Ovary (tissue), 9 donors: ENCODE results near the gene SCAPER. TPM values are rescaled to one million over a fixed set of nuclear protein-coding genes. Genes with fewer than 3 reads are reported as not detected.

Experiments
- DNase-seq, 5 donors: peaks; one replicate each; pipeline ENCODE4 v3.0.0-alpha.2; 2019 to 2020
- H3K27ac ChIP-seq, 2 donors: fragments of 200-600 bp; one replicate each; pipeline versions ENCODE4 v1.5.1 to v1.8.0; 2019 to 2022
- H3K27me3 ChIP-seq: fragments of 200-600 bp; one replicate; pipeline ENCODE4 v1.8.0; 2022
- H3K36me3 ChIP-seq: fragments of 200-600 bp; sonication (generic); one replicate; pipeline ENCODE4 v1.5.1; 2019
- H3K4me1 ChIP-seq: one replicate; pipeline ENCODE4 v1.8.1; 2013; ENCODE audit warnings: mild to moderate bottlenecking, moderate library complexity; ENCODE audit not compliant: insufficient read depth
- H3K4me3 ChIP-seq: fragments of 200-600 bp; sonication (generic); one replicate; pipeline ENCODE4 v1.5.1; 2017
- H3K9me3 ChIP-seq, 2 donors: fragments of 200-600 bp in 1 of 2; sonication (generic) in 1 of 2; one replicate each; pipeline versions ENCODE4 v1.5.1 to v1.8.1; 2013 to 2019; ENCODE audit warnings: mild to moderate bottlenecking in 1 of 2, moderate library complexity in 1 of 2
- CTCF ChIP-seq, 3 donors: fragments of 450-650 bp in 2 of 3; fragments of 200-600 bp in 1 of 3; IDR thresholded peaks; one replicate each; pipeline versions ENCODE4 v1.5.1 to v1.8.0; 2016 to 2022; ENCODE audit warnings: antibody characterized with exemption in 3 of 3, mild to moderate bottlenecking in 1 of 3
- EP300 ChIP-seq: sonication (generic); formaldehyde crosslinking; IDR thresholded peaks from one replicate; pipeline ENCODE4 v1.6.1; 2017; ENCODE audit warnings: antibody characterized with exemption
- POLR2A ChIP-seq: fragments of 450-650 bp; IDR thresholded peaks from one replicate; pipeline ENCODE4 v1.6.1; 2017; ENCODE audit warnings: antibody characterized with exemption, mild to moderate bottlenecking, moderate library complexity
- WGBS, 3 donors: extraction: QIAGEN DNeasy Blood & Tissue Kit in 1 of 3; methylation state at CpG; one replicate each; pipeline versions ENCODE4 v1.1.5 to v1.1.7; 2013 to 2017; 5-methylcytosine and 5-hydroxymethylcytosine counted together
- intact Hi-C, 4 donors: fragments of 100-400 bp; cut with DNase I; formaldehyde crosslinking; loops; one replicate each; pipeline versions ENCODE4 v1.11.0 to v1.15.1; 2022 to 2023
- polyA plus RNA-seq, 2 donors: library from polyadenylated mRNA; stranded (reverse); fragments of 200-250 nt in 1 of 2; fragments of 350-450 nt in 1 of 2; fragmentation: Illumina TruSeq in 1 of 2; extraction: RNeasy Lipid Tissue Mini Kit (QIAGEN cat#74804) in 1 of 2; gene quantifications; one replicate each; pipeline ENCODE4 v1.2.3, GENCODE V29; 2013 to 2014
- total RNA-seq, 7 donors: library from RNA; depleted of rRNA in 2 of 7; stranded (reverse); fragments of >200 nt in 2 of 7; fragmentation: NEBNext Ultra II Directional in 3 of 7; extraction: Animal tissue kit (Norgen Biotek cat#: 25700) in 3 of 7; gene quantifications; one replicate each; pipeline versions ENCODE4 v1.1.0 to v1.2.4, GENCODE V29; 2016 to 2023
- donor health status: DM: no; HTN: no; CAD: no; lungs with moderate emphysema.
- donor health status: DM: no; HTN: no; CAD: no.
- donor health status: Bipolar disorder and iron deficiency.
- donor health status: DM: yes; HTN: yes; CAD: no.
- donor health status: DM: no; HTN: no; CAD: no.
- donor health status: DM: yes; HTN: yes; CAD: no.

The SCAPER gene
- total and polyA plus RNA-seq, 9 donors: 13.7 to 45.8 (median 27.9) TPM

- intact Hi-C loops: loop anchor here in 1 of 4 donors (10.0 kb wide), 1 partner anchor 632 kb away; no protein-coding TSS in a partner anchor
- peaks cover 2% of the 10 kb centered on the region for H3K4me1 ChIP-seq
- no peaks in the 10 kb centered on the region for H3K27me3 ChIP-seq
- TF ChIP-seq POLR2A: no peak
- TF ChIP-seq CTCF (IDR thresholded peaks at IDR 0.05): peak in 2 of 3 donors; percentile 8 to 17
- no peak for TF ChIP-seq EP300
- H3K27ac ChIP-seq: no peak overlapping the region
- H3K36me3 ChIP-seq: no peaks in the 10 kb centered on the region
- no peak overlapping the region for H3K4me3 ChIP-seq
- DNase-seq: no peak
- no peaks in the 10 kb centered on the region for H3K9me3 ChIP-seq
Measured at GRCh38 chr15:76866716-76867321, 38.3 kb downstream of the SCAPER start.

- no peak overlapping the region for H3K4me3 ChIP-seq
- intact Hi-C loops: loop anchor here in 1 of 4 donors (10.0 kb wide), 1 partner anchor 631 kb away; no protein-coding TSS in a partner anchor
- no peaks in the 10 kb centered on the region for H3K27me3 ChIP-seq
- H3K9me3 ChIP-seq: no peaks in the 10 kb centered on the region
- peaks cover 2% of the 10 kb centered on the region for H3K4me1 ChIP-seq
- DNase-seq: no peak
- no peak overlapping the region for H3K27ac ChIP-seq
- TF ChIP-seq POLR2A: no peak
- TF ChIP-seq CTCF (IDR thresholded peaks at IDR 0.05): no peak
- TF ChIP-seq EP300: no peak
- WGBS, 3 donors: 92 to 96% (median 96%) methylated on average over 2 of the region's 2 CpGs
- H3K36me3 ChIP-seq: no peaks in the 10 kb centered on the region
Measured at GRCh38 chr15:76866008-76866407, 39.1 kb downstream of the SCAPER start.

GRCh38 chr15:76865548-76865991 lies 39.6 kb downstream of the SCAPER start:
- WGBS, 3 donors: 71 to 74% (median 72%) methylated on average over 4 of the region's 4 CpGs
- H3K4me3 ChIP-seq: no peak overlapping the region
- intact Hi-C loops: loop anchor here in 1 of 4 donors (10.0 kb wide), 1 partner anchor 631 kb away; no protein-coding TSS in a partner anchor
- H3K9me3 ChIP-seq: no peaks in the 10 kb centered on the region
- no peak for TF ChIP-seq POLR2A
- TF ChIP-seq CTCF (IDR thresholded peaks at IDR 0.05): no peak
- TF ChIP-seq EP300: no peak
- DNase-seq: no peak
- peaks cover 2% of the 10 kb centered on the region for H3K4me1 ChIP-seq
- H3K27me3 ChIP-seq: no peaks in the 10 kb centered on the region
- no peaks in the 10 kb centered on the region for H3K36me3 ChIP-seq
- H3K27ac ChIP-seq: no peak overlapping the region

- Histone ChIP-seq H3K27ac (no peak overlapping the region), H3K36me3 (no peaks in the 10 kb centered on the region), H3K4me1 (peaks cover 2% of the 10 kb centered on the region), H3K4me3 (no peak overlapping the region), H3K27me3 (no peaks in the 10 kb centered on the region), H3K9me3 (no peaks in the 10 kb centered on the region)
- no peak for DNase-seq
- intact Hi-C loops: loop anchor here in 1 of 4 donors (10.0 kb wide), 1 partner anchor 630 kb away; no protein-coding TSS in a partner anchor
- no peak for TF ChIP-seq POLR2A
- no peak for TF ChIP-seq EP300
- TF ChIP-seq CTCF (IDR thresholded peaks at IDR 0.05): no peak
Measured at GRCh38 chr15:76864586-76864985, 40.6 kb downstream of the SCAPER start.
